ENCODE data around the gene ZNF169.

- TF ChIP-seq CTCF (IDR thresholded peaks at IDR 0.05; ENCODE audit: borderline replicate concordance, extremely low read depth, low read length, poor library complexity, severe bottlenecking) (no peak), EZH2 (IDR thresholded peaks at IDR 0.05; ENCODE audit: borderline replicate concordance, low read depth, low read length, severe bottlenecking) (no peak)
These were observed 26.7 kb upstream of the ZNF169 start for GRCh38 chr9:94232428-94232827.

Data from DND-41 (cell line).